ENCODE results near the gene GMPR.

The GMPR gene

DNA sequence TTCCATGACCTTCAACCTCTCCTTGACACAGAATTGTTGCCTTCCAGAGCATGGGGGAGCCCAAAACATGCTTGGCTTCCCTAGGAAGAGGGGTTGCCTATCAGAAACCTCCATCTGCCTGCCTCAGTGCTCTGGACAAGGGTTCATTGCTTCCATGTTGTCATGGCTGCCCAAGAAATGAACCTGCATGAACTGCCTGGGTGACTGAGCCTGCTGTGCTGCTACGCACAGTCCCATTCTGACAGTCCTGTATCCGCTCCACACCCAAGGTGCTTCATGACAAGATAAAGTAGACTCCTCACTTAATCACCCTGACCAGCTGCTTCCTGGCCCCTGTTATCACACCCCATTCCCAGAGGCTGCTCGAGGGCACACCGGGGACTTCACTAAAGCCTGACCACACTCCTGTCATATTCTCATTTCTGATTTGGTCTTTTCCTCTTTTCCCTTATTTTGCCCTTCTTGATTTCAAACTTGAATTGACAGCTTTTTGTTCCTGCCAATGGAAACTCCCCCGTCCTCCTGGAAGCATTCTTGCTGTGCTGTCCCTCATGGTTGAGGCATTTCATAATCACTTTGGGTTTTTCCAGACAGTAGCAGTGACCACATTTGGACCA, 31.9 kb downstream of the GMPR start:
- no peak for DNase-seq (ENCODE audit: low spot score)
- no peak overlapping the region for H3K27ac ChIP-seq
- no peak overlapping the region for H3K4me3 ChIP-seq
- TF ChIP-seq, protein P1, sequence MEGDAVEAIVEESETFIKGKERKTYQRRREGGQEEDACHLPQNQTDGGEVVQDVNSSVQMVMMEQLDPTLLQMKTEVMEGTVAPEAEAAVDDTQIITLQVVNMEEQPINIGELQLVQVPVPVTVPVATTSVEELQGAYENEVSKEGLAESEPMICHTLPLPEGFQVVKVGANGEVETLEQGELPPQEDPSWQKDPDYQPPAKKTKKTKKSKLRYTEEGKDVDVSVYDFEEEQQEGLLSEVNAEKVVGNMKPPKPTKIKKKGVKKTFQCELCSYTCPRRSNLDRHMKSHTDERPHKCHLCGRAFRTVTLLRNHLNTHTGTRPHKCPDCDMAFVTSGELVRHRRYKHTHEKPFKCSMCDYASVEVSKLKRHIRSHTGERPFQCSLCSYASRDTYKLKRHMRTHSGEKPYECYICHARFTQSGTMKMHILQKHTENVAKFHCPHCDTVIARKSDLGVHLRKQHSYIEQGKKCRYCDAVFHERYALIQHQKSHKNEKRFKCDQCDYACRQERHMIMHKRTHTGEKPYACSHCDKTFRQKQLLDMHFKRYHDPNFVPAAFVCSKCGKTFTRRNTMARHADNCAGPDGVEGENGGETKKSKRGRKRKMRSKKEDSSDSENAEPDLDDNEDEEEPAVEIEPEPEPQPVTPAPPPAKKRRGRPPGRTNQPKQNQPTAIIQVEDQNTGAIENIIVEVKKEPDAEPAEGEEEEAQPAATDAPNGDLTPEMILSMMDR (IDR thresholded peaks at IDR 0.05): no peak

DNA sequence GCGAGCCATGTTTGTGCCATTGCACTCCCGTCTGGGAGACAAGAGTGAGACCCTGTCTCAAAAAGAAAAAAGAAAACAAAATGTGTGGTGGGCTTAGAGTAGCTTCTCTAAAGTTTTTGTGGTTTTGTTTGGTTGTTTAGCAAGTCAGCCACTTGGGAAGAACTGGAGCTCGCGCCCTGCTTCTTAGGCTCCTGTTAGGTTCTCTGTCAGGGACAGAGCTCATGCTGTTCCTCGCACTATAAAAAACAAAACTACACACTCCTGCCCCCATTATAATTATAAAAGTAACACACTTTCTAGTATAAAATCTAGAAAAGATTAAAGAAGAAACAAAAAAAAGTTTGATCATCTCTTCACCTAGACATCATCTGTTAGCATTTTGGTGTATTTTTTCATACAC, 33.0 kb downstream of the GMPR start:
- H3K4me3 ChIP-seq: no peak overlapping the region
- TF ChIP-seq, protein P1 (IDR thresholded peaks at IDR 0.05): no peak
- no peak for DNase-seq (ENCODE audit: low spot score)
- H3K27ac ChIP-seq: no peak overlapping the region

DNA sequence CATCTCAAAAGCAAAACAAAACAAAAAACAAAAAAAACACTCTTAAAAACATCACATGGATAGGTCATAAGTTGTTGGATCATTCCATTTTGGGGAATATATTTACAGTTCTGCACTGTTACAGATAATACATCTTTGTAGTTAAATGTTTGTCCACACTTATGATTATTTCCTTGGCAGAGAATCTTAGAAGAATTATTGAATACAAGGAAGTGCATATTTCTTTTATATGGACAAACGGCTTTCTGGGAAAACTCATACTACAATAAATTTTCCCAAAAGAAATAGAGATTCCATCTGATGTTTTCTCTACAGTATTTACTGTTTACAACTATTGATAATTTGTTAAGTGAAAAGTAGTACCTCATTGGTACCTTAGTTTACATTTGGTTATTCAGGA, 33.8 kb downstream of the GMPR start:
- Histone ChIP-seq H3K27ac (no peak overlapping the region), H3K4me3 (no peak overlapping the region)
- TF ChIP-seq, protein P1 (IDR thresholded peaks at IDR 0.05): no peak
- DNase-seq (ENCODE audit: low spot score): no peak

DNA sequence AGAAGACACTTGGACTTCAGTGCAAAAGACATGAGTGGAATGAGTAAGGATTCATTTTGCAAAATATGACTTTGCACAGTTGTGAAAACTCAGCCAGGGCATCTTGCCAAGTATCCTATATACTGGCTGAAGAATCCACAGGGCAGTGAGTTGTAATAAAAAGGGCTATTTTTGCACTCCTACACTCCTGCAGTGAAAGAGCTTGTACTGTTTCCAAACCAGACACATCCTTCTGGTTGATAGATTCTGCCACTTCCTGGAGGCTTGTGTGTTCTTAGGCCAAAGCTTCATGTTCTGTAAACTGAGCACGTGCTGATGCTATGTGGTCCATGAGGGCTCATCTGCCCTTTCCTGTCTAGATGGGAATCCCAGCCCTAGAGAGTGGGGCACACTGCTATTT, 34.9 kb downstream of the GMPR start:
- Histone ChIP-seq H3K27ac (no peak overlapping the region), H3K4me3 (no peak overlapping the region)
- TF ChIP-seq, protein P1 (IDR thresholded peaks at IDR 0.05): no peak
- DNase-seq (ENCODE audit: low spot score): no peak

DNA sequence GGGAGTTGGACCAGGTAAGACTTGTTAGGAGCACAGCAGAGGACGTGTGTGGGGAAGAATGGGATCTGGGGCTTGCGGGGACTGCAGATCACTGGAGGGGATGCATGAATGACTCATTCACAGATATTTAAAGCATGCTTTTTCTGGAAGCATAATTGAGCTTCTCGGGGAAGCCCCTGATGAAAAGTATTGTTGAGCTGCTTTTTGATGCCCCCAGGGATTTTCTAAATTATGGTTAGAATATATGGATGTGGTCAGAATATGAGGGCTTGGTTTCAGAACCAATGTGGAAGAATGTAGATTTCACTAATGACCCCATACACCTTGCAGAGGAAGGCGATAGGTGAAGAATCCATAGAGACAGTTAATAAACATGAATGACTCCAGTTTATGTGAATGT, 36.1 kb downstream of the GMPR start:
- no peak for DNase-seq (ENCODE audit: low spot score)
- Histone ChIP-seq H3K4me3 (no peak overlapping the region), H3K27ac (no peak overlapping the region)
- TF ChIP-seq, protein P1 (IDR thresholded peaks at IDR 0.05): no peak

DNA sequence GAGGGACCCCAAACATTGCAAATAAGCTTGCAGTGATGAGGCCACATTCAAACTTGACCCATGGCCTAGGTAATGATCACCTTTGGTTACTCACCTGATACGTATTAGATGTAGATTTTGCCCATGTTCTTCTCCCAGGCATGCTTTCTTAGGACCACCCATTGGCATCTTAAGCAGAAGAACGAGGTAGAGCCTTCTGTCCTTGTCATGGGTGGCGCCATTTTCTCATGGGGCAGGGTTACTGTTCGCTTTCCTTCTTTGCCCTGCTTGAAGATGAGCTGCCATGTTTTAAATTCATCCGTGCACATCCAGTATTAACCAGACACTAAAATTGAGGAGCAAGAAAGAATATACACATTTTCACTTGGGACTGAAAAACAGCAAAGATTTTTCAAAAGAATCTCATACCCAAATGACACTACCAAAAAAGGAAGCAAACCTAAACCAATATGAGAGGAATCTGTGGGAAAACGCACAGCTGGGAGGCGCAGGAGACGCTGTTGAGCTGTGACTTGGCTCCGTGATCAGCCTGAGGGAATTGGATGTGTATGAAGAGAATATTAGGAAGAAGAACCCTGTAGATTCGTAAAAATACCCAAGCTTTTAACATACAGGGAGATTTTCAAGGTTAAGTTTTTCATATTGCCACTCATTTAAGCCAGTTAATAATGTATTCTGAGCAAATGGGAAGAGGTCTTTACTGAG, 36.6 kb downstream of the GMPR start:
- H3K4me3 ChIP-seq: no peak overlapping the region
- DNase-seq (ENCODE audit: low spot score): no peak
- TF ChIP-seq, protein P1 (IDR thresholded peaks at IDR 0.05): no peak
- H3K27ac ChIP-seq: no peak overlapping the region
